Mesendoderm (in vitro differentiated cells): ENCODE measurements around the gene GADD45A.

Source experiments
- DNase-seq: peaks from one replicate; pipeline ENCODE4 v3.0.0; 2013
- H2AK5ac ChIP-seq: 2 replicates; pipeline ENCODE4 v1.6.1; 2013; ENCODE audit warnings: low read length, inconsistent platforms
- H2BK120ac ChIP-seq: 2 replicates; pipeline ENCODE4 v1.6.1; 2013; ENCODE audit warnings: low read depth, mild to moderate bottlenecking, low read length, moderate library complexity, mixed read lengths
- H2BK15ac ChIP-seq: replicated peaks from 2 replicates; pipeline ENCODE4 v1.6.1; 2013; ENCODE audit warnings: low read depth, mild to moderate bottlenecking, moderate library complexity
- H2BK5ac ChIP-seq: 2 replicates; pipeline ENCODE4 v1.6.1; 2013; ENCODE audit warnings: low read length, inconsistent platforms
- H3K18ac ChIP-seq: 2 replicates; pipeline ENCODE4 v1.6.1; 2013; ENCODE audit warnings: mild to moderate bottlenecking, low read length, mixed read lengths
- H3K23ac ChIP-seq: one replicate; pipeline ENCODE4 v1.6.1; 2013; ENCODE audit warnings: low read length
- H3K27ac ChIP-seq: 2 replicates; pipeline ENCODE4 v1.5.1; 2013; ENCODE audit warnings: low read depth, mild to moderate bottlenecking, inconsistent platforms, low read length, moderate library complexity
- H3K27me3 ChIP-seq: 2 replicates; pipeline ENCODE4 v1.6.1; 2013; ENCODE audit warnings: low read length, control low read depth, mild to moderate bottlenecking, inconsistent platforms; ENCODE audit not compliant: insufficient read depth, poor library complexity
- H3K36me3 ChIP-seq: 2 replicates; pipeline ENCODE4 v1.6.1; 2013; ENCODE audit warnings: low read length, inconsistent platforms; ENCODE audit not compliant: control insufficient read depth, insufficient read depth
- H3K4ac ChIP-seq: one replicate; pipeline ENCODE4 v1.6.1; 2013; ENCODE audit warnings: low read depth, mild to moderate bottlenecking, low read length, moderate library complexity
- H3K4me1 ChIP-seq: 2 replicates; pipeline ENCODE4 v1.6.1; 2013; ENCODE audit warnings: low read depth, low read length, inconsistent platforms; ENCODE audit not compliant: control insufficient read depth
- H3K4me2 ChIP-seq: 2 replicates; pipeline ENCODE4 v1.6.1; 2013; ENCODE audit warnings: low read length
- H3K4me3 ChIP-seq: 2 replicates; pipeline ENCODE4 v1.5.1; 2013; ENCODE audit warnings: mild to moderate bottlenecking, low read length
- H3K56ac ChIP-seq: one replicate; pipeline ENCODE4 v1.6.1; 2013; ENCODE audit warnings: low read length
- H3K79me1 ChIP-seq: 2 replicates; pipeline ENCODE4 v1.6.1; 2013; ENCODE audit warnings: low read length, inconsistent platforms
- H3K79me2 ChIP-seq: 2 replicates; pipeline ENCODE4 v1.6.1; 2013; ENCODE audit warnings: mild to moderate bottlenecking, low read length; ENCODE audit not compliant: control insufficient read depth, insufficient read depth
- H3K9ac ChIP-seq: 2 replicates; pipeline ENCODE4 v1.6.1; 2013; ENCODE audit warnings: low read length, inconsistent platforms
- H4K5ac ChIP-seq: one replicate; pipeline ENCODE4 v1.6.1; 2013; ENCODE audit warnings: low read length
- H4K8ac ChIP-seq: one replicate; pipeline ENCODE4 v1.6.1; 2013; ENCODE audit warnings: low read depth, mild to moderate bottlenecking, control low read depth, low read length, moderate library complexity
- WGBS: extraction: QIAGEN DNeasy Blood & Tissue Kit; methylation state at CpG from one replicate; pipeline ENCODE4 v1.1.7; 2013; ENCODE audit warnings: low lambda C conversion rate, missing lambda C conversion rate; ENCODE audit not compliant: insufficient coverage; ENCODE audit errors: extremely low coverage; 5-methylcytosine and 5-hydroxymethylcytosine counted together

The GADD45A gene

DNA sequence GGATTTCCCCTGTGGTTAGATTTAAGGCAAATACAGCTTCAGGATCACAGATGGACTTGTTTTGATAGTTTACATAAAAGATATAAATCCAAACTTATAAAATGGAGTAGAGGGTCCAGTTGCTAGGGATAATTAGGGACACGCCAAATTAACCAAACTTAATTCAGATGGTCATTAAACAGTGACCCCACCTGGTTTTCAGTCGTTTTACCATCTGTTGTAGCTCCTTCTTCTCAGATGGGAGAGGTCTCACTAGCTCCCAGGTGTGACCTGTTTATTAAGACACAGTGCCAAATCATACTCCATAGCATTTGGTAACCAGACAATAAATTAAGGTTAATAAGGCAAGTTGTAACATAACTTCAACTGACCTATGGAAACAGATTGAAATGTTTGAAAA is 8.1 kb upstream of the GADD45A start:
- Histone ChIP-seq H3K9ac (no peak overlapping the region), H3K56ac (no peak overlapping the region), H3K79me2 (no peaks in the 10 kb centered on the region), H3K18ac (no peak overlapping the region), H3K36me3 (no peaks in the 10 kb centered on the region), H2BK120ac (no peak overlapping the region), H2AK5ac (no peak overlapping the region), H4K5ac (no peak overlapping the region), H3K27ac (no peak overlapping the region), H3K23ac (no peak overlapping the region), H3K27me3 (no peaks in the 10 kb centered on the region), H3K4ac (no peak overlapping the region), H3K4me1 (no peaks in the 10 kb centered on the region), H2BK15ac (no peak overlapping the region), H3K79me1 (no peaks in the 10 kb centered on the region), H2BK5ac (no peak overlapping the region), H3K4me3 (no peak overlapping the region), H3K4me2 (no peak overlapping the region), H4K8ac (no peak overlapping the region)
- no CpG with 5 or more reads among the region's 2 CpGs for WGBS
- no peak for DNase-seq

DNA sequence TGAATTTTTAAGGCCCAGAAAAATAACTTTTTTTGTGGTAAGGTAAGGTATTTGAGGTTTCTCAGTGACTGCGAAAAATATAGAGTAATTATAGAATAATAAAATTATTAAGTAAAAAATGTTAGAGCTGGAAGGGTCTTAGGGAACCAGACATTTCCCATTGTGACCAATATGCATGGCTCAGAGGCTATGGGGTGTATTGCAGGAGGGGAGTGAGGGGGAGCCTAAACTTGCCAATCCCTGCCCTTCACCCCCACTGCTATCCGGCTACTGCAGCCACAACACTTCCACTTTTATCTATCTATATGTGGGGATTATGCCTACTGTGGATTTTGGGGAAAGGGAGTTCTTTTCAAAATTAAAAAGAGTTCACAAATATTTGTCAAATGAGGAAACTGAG is 7.6 kb upstream of the GADD45A start:
- Histone ChIP-seq H3K4me1 (no peaks in the 10 kb centered on the region), H3K36me3 (no peaks in the 10 kb centered on the region), H3K4ac (no peak overlapping the region), H3K4me3 (no peak overlapping the region), H3K18ac (no peak overlapping the region), H2BK15ac (no peak overlapping the region), H3K79me1 (no peaks in the 10 kb centered on the region), H3K27me3 (no peaks in the 10 kb centered on the region), H3K9ac (no peak overlapping the region), H4K8ac (no peak overlapping the region), H3K79me2 (no peaks in the 10 kb centered on the region), H3K56ac (no peak overlapping the region), H3K4me2 (no peak overlapping the region), H3K27ac (no peak overlapping the region), H2AK5ac (no peak overlapping the region), H4K5ac (no peak overlapping the region), H2BK5ac (no peak overlapping the region), H3K23ac (no peak overlapping the region), H2BK120ac (no peak overlapping the region)
- 100% methylated on average over 1 of the region's 2 CpGs for WGBS
- no peak for DNase-seq

DNA sequence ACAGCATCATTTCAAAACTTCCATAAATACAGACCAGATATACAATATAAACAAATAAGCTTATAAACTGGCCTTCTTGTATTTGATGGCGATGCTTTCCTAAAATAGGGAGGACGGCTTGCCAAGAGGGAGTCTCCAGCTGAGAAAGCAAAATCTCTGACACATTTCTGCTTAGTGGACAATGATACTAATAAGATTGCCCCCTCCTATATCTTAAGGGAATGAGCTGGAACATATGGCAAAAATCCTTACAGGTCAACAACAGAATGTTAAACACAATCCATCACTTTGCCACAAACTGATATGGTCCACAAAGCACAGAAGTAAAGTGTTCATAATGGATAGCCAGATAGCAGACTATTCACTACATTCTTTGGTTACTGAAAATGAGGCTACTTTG is 7.1 kb upstream of the GADD45A start:
- H3K27ac ChIP-seq, result no peak overlapping the region

DNA sequence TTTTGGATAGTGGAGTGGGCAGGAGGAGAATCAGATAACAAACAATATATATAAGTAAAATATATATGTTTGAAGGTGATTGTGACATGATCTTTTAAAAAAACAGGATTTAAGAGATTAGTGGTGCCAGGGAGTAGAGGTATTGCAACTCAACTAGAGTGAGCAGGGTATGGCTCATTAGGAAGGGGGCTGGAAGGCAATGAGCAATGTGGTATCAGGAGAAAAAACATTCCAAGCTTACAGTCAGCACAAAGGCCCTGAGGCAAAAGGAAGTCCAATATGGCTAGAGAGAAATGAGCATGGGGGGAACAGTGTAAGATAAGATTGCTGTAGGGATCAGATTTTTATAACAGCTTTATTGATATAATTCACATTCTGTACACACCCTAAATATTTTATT is 5.3 kb upstream of the GADD45A start:
- Histone ChIP-seq H3K79me1 (no peaks in the 10 kb centered on the region), H3K4ac (no peak overlapping the region), H3K27ac (no peak overlapping the region), H3K9ac (no peak overlapping the region), H2AK5ac (no peak overlapping the region), H2BK5ac (no peak overlapping the region), H4K8ac (no peak overlapping the region), H2BK120ac (no peak overlapping the region), H3K4me2 (no peak overlapping the region), H3K23ac (no peak overlapping the region), H3K56ac (no peak overlapping the region), H3K27me3 (no peaks in the 10 kb centered on the region), H3K4me3 (no peak overlapping the region), H3K36me3 (no peaks in the 10 kb centered on the region), H3K4me1 (no peaks in the 10 kb centered on the region), H3K79me2 (no peaks in the 10 kb centered on the region), H2BK15ac (no peak overlapping the region), H3K18ac (no peak overlapping the region), H4K5ac (no peak overlapping the region)
- DNase-seq, result no peak

More for the DNA sequence above, 7.1 kb upstream of the GADD45A start:
- no peak overlapping the region for H3K4me3 ChIP-seq
- H3K4ac ChIP-seq, result no peak overlapping the region
- no peak overlapping the region for H4K8ac ChIP-seq
- no peak overlapping the region for H2BK5ac ChIP-seq
- no peak overlapping the region for H2BK15ac ChIP-seq
- no peaks in the 10 kb centered on the region for H3K27me3 ChIP-seq
- no peaks in the 10 kb centered on the region for H3K4me1 ChIP-seq
- no peak overlapping the region for H3K56ac ChIP-seq
- no CpG with 5 or more reads among the region's 2 CpGs for WGBS
- H3K36me3 ChIP-seq, result no peaks in the 10 kb centered on the region
- H3K18ac ChIP-seq, result no peak overlapping the region
- no peaks in the 10 kb centered on the region for H3K79me2 ChIP-seq
- no peak for DNase-seq
- no peak overlapping the region for H2AK5ac ChIP-seq
- H3K9ac ChIP-seq, result no peak overlapping the region
- H3K23ac ChIP-seq, result no peak overlapping the region
- H3K79me1 ChIP-seq, result no peaks in the 10 kb centered on the region
- no peak overlapping the region for H4K5ac ChIP-seq
- no peak overlapping the region for H2BK120ac ChIP-seq
- H3K4me2 ChIP-seq, result no peak overlapping the region

DNA sequence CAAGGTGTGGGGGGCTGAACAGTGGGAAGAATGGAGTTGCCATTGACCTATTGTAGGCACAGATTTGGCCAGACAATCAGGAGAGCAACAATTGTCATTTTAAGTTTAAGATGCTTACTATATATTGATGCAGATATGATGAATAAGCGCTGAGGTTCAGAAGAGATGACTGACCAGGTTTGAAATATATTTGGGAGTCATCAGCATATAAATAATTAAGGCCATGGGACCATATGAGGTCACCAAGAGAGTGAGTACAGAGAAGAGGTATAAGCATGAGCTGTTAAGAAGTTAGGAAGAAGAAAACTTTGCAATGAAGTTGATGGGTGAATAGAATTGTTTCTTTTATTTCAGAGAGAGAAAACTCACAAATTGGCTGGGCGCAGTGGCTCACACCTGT is 4.5 kb upstream of the GADD45A start:
- H2AK5ac ChIP-seq, result no peak overlapping the region
- H3K23ac ChIP-seq, result no peak overlapping the region
- no peak for DNase-seq
- H4K8ac ChIP-seq, result no peak overlapping the region
- H3K4ac ChIP-seq, result no peak overlapping the region
- H3K27me3 ChIP-seq, result no peaks in the 10 kb centered on the region
- no peak overlapping the region for H3K56ac ChIP-seq
- H3K18ac ChIP-seq, result no peak overlapping the region
- H3K4me3 ChIP-seq, result no peak overlapping the region
- no peak overlapping the region for H3K27ac ChIP-seq
- no peak overlapping the region for H2BK5ac ChIP-seq
- H3K36me3 ChIP-seq, result no peaks in the 10 kb centered on the region
- no peak overlapping the region for H2BK15ac ChIP-seq
- no peak overlapping the region for H2BK120ac ChIP-seq
- no peak overlapping the region for H3K9ac ChIP-seq
- H3K4me1 ChIP-seq, result no peaks in the 10 kb centered on the region
- WGBS, result no CpG with 5 or more reads among the region's 2 CpGs
- no peak overlapping the region for H4K5ac ChIP-seq
- peaks cover 3% of the 10 kb centered on the region for H3K79me2 ChIP-seq
- H3K4me2 ChIP-seq, result no peak overlapping the region
- H3K79me1 ChIP-seq, result no peaks in the 10 kb centered on the region

DNA sequence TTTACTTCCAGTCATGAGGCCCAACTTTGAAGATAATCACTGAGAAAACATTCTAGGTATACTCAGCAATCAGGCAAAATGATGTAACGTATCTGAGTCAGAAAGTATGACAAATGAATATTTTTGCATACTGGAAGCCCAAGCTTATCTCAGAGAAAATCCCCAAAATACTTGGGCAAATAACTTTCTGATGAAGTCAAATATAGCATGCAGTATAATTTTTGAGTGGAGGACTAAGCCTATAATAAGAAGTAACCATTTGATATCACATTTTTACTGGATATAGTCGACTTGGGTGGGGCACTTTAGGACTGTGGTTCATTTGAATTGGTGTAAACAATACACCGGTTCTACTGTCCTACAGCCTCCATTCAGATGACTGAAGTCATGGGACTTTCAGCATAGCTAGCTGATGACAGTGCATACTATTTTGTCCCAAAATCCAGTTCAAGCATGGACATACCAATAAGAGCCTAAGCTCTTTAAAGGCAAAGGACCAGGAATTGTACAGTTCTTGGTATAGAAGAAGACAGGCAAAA is 2.3 kb upstream of the GADD45A start:
- Histone ChIP-seq H3K4me1 (no peaks in the 10 kb centered on the region), H3K23ac (no peak overlapping the region), H3K27me3 (no peaks in the 10 kb centered on the region), H4K5ac (no peak overlapping the region), H4K8ac (no peak overlapping the region), H3K4ac (no peak overlapping the region), H3K4me2 (no peak overlapping the region), H3K4me3 (no peak overlapping the region), H3K79me2 (peaks cover 19% of the 10 kb centered on the region), H2BK15ac (no peak overlapping the region), H3K9ac (no peak overlapping the region), H3K18ac (no peak overlapping the region), H3K27ac (no peak overlapping the region), H3K79me1 (peaks cover 4% of the 10 kb centered on the region), H3K36me3 (no peaks in the 10 kb centered on the region), H2BK5ac (no peak overlapping the region), H2AK5ac (no peak overlapping the region), H3K56ac (no peak overlapping the region), H2BK120ac (no peak overlapping the region)
- no peak for DNase-seq
- WGBS, result no CpG with 5 or more reads among the region's 3 CpGs
